Limb (tissue), 2 donors: ENCODE data around the gene MEGF11.

Source experiments
- DNase-seq, 2 donors: peaks; one replicate each; pipeline ENCODE4 v3.0.0-alpha.2; 2016; ENCODE audit errors: extremely low spot score in 2 of 2

Gene MEGF11

GRCh38 chr15:66035901-66036300 lies 217.6 kb downstream of the MEGF11 start:
- no peak for DNase-seq

- DNase-seq, result no peak
These were observed 220.4 kb downstream of the MEGF11 start for GRCh38 chr15:66033143-66033542.

- no peak for DNase-seq
These were observed 221.5 kb downstream of the MEGF11 start for GRCh38 chr15:66032006-66032405.

GRCh38 chr15:66030650-66031049 lies 222.9 kb downstream of the MEGF11 start:
- DNase-seq, result no peak

- DNase-seq, result no peak
These were observed 223.9 kb downstream of the MEGF11 start for GRCh38 chr15:66029650-66030049.

- no peak for DNase-seq
These were observed 226.2 kb downstream of the MEGF11 start for GRCh38 chr15:66027268-66027805.

GRCh38 chr15:66025972-66026371 lies 227.6 kb downstream of the MEGF11 start:
- DNase-seq, result no peak

GRCh38 chr15:66025015-66025452 lies 228.5 kb downstream of the MEGF11 start:
- peak; percentile 80 for DNase-seq

- no peak for DNase-seq
These were observed 229.4 kb downstream of the MEGF11 start for GRCh38 chr15:66024116-66024515.

GRCh38 chr15:66023311-66023972 lies 230.1 kb downstream of the MEGF11 start:
- DNase-seq, result peak; percentile 30 to 78

GRCh38 chr15:66022163-66022525 lies 231.4 kb downstream of the MEGF11 start:
- DNase-seq, result no peak

GRCh38 chr15:66021496-66022162 lies 231.9 kb downstream of the MEGF11 start:
- DNase-seq, result no peak

GRCh38 chr15:66019826-66020398 lies 233.6 kb downstream of the MEGF11 start:
- DNase-seq, result no peak

- DNase-seq, result no peak
These were observed 234.2 kb downstream of the MEGF11 start for GRCh38 chr15:66019368-66019767.

- no peak for DNase-seq
These were observed 235.1 kb downstream of the MEGF11 start for GRCh38 chr15:66018488-66018797.

GRCh38 chr15:66017792-66018487 lies 235.6 kb downstream of the MEGF11 start:
- DNase-seq, result no peak

GRCh38 chr15:66017000-66017399 lies 236.6 kb downstream of the MEGF11 start:
- no peak for DNase-seq

- DNase-seq, result no peak
These were observed 237.4 kb downstream of the MEGF11 start for GRCh38 chr15:66016199-66016598.

- DNase-seq, result no peak
These were observed 238.8 kb downstream of the MEGF11 start for GRCh38 chr15:66014635-66015182.

GRCh38 chr15:66014022-66014421 lies 239.5 kb downstream of the MEGF11 start:
- DNase-seq, result no peak

GRCh38 chr15:66008940-66009562 lies 244.5 kb downstream of the MEGF11 start:
- DNase-seq, result no peak
